Measurements from ENCODE around the gene TRPV4. TPM values are rescaled to one million over a fixed set of nuclear protein-coding genes. Genes with fewer than 3 reads are reported as not detected.

Gene TRPV4
- total and polyA plus RNA-seq, 2 donors (not counting 3 experiments of a cell fraction or from before 2014, with no cell fraction given), result 8.8 to 22.3 TPM

- H3K4me3 ChIP-seq (replicated peaks in 1 of 3; ENCODE audit: insufficient read depth in 1 of 3, low read depth in 1 of 3, low read length in 3 of 3), result no peak overlapping the region
- no peaks in the 10 kb centered on the region for H3K36me3 ChIP-seq (ENCODE audit: control insufficient read depth in 2 of 2, extremely low read depth in 1 of 2, insufficient read depth in 2 of 2, low read length in 2 of 2)
- no peaks in the 10 kb centered on the region for H3K9me3 ChIP-seq (replicated peaks; ENCODE audit: control insufficient read depth, insufficient read depth, low read length)
- TF ChIP-seq JUN (IDR thresholded peaks at IDR 0.05; ENCODE audit: borderline replicate concordance, insufficient read depth, insufficient read length, low read depth) (no peak), EZH2 (IDR thresholded peaks at IDR 0.05; ENCODE audit: borderline replicate concordance, low read depth, low read length, severe bottlenecking) (no peak)
- no peaks in the 10 kb centered on the region for H3K27me3 ChIP-seq (ENCODE audit: control insufficient read depth in 2 of 2, insufficient read depth in 2 of 2, low read length in 2 of 2)
- H2AFZ ChIP-seq (ENCODE audit: low read depth, low read length), result no peak overlapping the region
- H3K4me2 ChIP-seq (ENCODE audit: insufficient read depth, low read length), result no peak overlapping the region
- dilution Hi-C loops (cut with MboI; ENCODE audit: extremely low pct_ligation_motif_present, low sequenced_read_pairs), result no loop called here
- H3K4me1 ChIP-seq (ENCODE audit: control insufficient read depth, extremely low read depth, insufficient read depth, low read length), result peaks cover 17% of the 10 kb centered on the region
- no TSS peak for BruUV-seq (replicated peaks)
- H4K20me1 ChIP-seq (replicated peaks; ENCODE audit: control insufficient read depth, extremely low read depth, insufficient read depth, low read length), result no peaks in the 10 kb centered on the region
- no peak overlapping the region for H3K27ac ChIP-seq (ENCODE audit: insufficient read depth, low read depth, low read length)
- peaks cover 30% of the 10 kb centered on the region for H3K79me2 ChIP-seq (ENCODE audit: control insufficient read depth, insufficient read depth, low read length)
- no peaks in the 10 kb centered on the region for H3K9me1 ChIP-seq (replicated peaks; ENCODE audit: control insufficient read depth, extremely low read depth, insufficient read depth, low read length)
- ChIA-PET POLR2A (no interaction called here), CTCF (interaction anchor here (0.7 to 3.8 kb wide), 2 partner anchors 25 to 48 kb away, joined by 3 to 27 read pairs; no protein-coding TSS in a partner anchor)
- DNase-seq (ENCODE audit: low read depth, low spot score) (no peak), FAIRE-seq (no peak)
- H3K9ac ChIP-seq (replicated peaks; ENCODE audit: extremely low read depth, insufficient read depth, low read length), result no peak overlapping the region
- intact Hi-C loops (cut with micrococcal nuclease), result no loop called here
Observed at GRCh38 chr12:109878247-109878625, 45.0 kb upstream of the TRPV4 start.

- Histone ChIP-seq H3K9me1 (replicated peaks; ENCODE audit: control insufficient read depth, extremely low read depth, insufficient read depth, low read length) (no peaks in the 10 kb centered on the region), H3K79me2 (ENCODE audit: control insufficient read depth, insufficient read depth, low read length) (peaks cover 30% of the 10 kb centered on the region), H4K20me1 (replicated peaks; ENCODE audit: control insufficient read depth, extremely low read depth, insufficient read depth, low read length) (no peaks in the 10 kb centered on the region), H2AFZ (ENCODE audit: low read depth, low read length) (no peak overlapping the region), H3K4me2 (ENCODE audit: insufficient read depth, low read length) (no peak overlapping the region), H3K36me3 (ENCODE audit: control insufficient read depth in 2 of 2, extremely low read depth in 1 of 2, insufficient read depth in 2 of 2, low read length in 2 of 2) (no peaks in the 10 kb centered on the region), H3K9me3 (replicated peaks; ENCODE audit: control insufficient read depth, insufficient read depth, low read length) (no peaks in the 10 kb centered on the region), H3K27me3 (ENCODE audit: control insufficient read depth in 2 of 2, insufficient read depth in 2 of 2, low read length in 2 of 2) (no peaks in the 10 kb centered on the region), H3K9ac (replicated peaks; ENCODE audit: extremely low read depth, insufficient read depth, low read length) (no peak overlapping the region), H3K4me3 (replicated peaks in 1 of 3; ENCODE audit: insufficient read depth in 1 of 3, low read depth in 1 of 3, low read length in 3 of 3) (no peak overlapping the region), H3K27ac (ENCODE audit: insufficient read depth, low read depth, low read length) (no peak overlapping the region), H3K4me1 (ENCODE audit: control insufficient read depth, extremely low read depth, insufficient read depth, low read length) (peaks cover 17% of the 10 kb centered on the region)
- CTCF ChIA-PET, result interaction anchor here (0.7 to 3.8 kb wide), 4 partner anchors 19 to 48 kb away, joined by 3 to 27 read pairs (median 5); no protein-coding TSS in a partner anchor
- FAIRE-seq, result no peak
- dilution Hi-C loops (cut with MboI; ENCODE audit: extremely low pct_ligation_motif_present, low sequenced_read_pairs), result no loop called here
- no peak for TF ChIP-seq EZH2 (IDR thresholded peaks at IDR 0.05; ENCODE audit: borderline replicate concordance, low read depth, low read length, severe bottlenecking)
- no peak for TF ChIP-seq JUN (IDR thresholded peaks at IDR 0.05; ENCODE audit: borderline replicate concordance, insufficient read depth, insufficient read length, low read depth)
- no peak for TF ChIP-seq CTCF (IDR thresholded peaks at IDR 0.05; ENCODE audit: extremely low read depth in 1 of 2, insufficient read depth in 1 of 2, low read depth in 1 of 2, low read length in 2 of 2)
- BruUV-seq (replicated peaks), result no TSS peak
- intact Hi-C loops (cut with micrococcal nuclease), result no loop called here
- DNase-seq (ENCODE audit: low read depth, low spot score), result no peak
- POLR2A ChIA-PET, result interaction anchor here (0.6 kb wide), 1 partner anchor 108 kb away, joined by 3 read pairs; no protein-coding TSS in a partner anchor
Observed at GRCh38 chr12:109877504-109878246, 44.5 kb upstream of the TRPV4 start.

Data from endothelial cell of umbilical vein (primary cell).